CD1c-positive myeloid dendritic cell (primary cell): ENCODE results near the gene TRAPPC4.
"Not testable (repeated sequence)": the region's sequence is repeated elsewhere in the genome, so short reads cannot be mapped to it uniquely, and the experiment has no call there.

Experiments
- DNase-seq: peaks from one replicate; pipeline ENCODE4 v3.0.0-alpha.2; 2016; ENCODE audit errors: extremely low spot score

Gene TRAPPC4

GRCh38 chr11:119018074-119018938 lies at the start of gene TRAPPC4, which contains the start of gene RPS25:
TSS of gene TRAPPC4 (plus strand) at chr11:119018766. CDS start at chr11:119018796, 30 bp downstream.
TSS of gene RPS25 (minus strand) at chr11:119018343. CDS start at chr11:119018284, 59 bp downstream.
- DNase-seq: peak; percentile 98

- DNase-seq: not testable (repeated sequence)
Measured at GRCh38 chr11:118969508-118969907, 49.1 kb upstream of the TRAPPC4 start.

- DNase-seq: no peak
Measured at GRCh38 chr11:118971646-118972045, 46.9 kb upstream of the TRAPPC4 start, which contains the start of gene FOXR1. TSS of gene FOXR1 (plus strand) at chr11:118971761. CDS start at chr11:118971932, 171 bp downstream.

GRCh38 chr11:118973985-118974384 lies 44.6 kb upstream of the TRAPPC4 start:
- no peak for DNase-seq

- DNase-seq: no peak
Measured at GRCh38 chr11:118975771-118976709, 42.5 kb upstream of the TRAPPC4 start.

GRCh38 chr11:118979434-118979833 lies 39.1 kb upstream of the TRAPPC4 start:
- DNase-seq: peak; percentile 29

GRCh38 chr11:118980191-118980881 lies 38.2 kb upstream of the TRAPPC4 start:
- peak; percentile 51 for DNase-seq

- DNase-seq: not testable (repeated sequence)
Measured at GRCh38 chr11:118984337-118984736, 34.2 kb upstream of the TRAPPC4 start.

- no peak for DNase-seq
Measured at GRCh38 chr11:118984825-118985224, 33.7 kb upstream of the TRAPPC4 start.

GRCh38 chr11:118988280-118988679 lies 30.3 kb upstream of the TRAPPC4 start:
- DNase-seq: no peak

- not testable (repeated sequence) for DNase-seq
Measured at GRCh38 chr11:118991486-118992038, 27.0 kb upstream of the TRAPPC4 start.

GRCh38 chr11:118996926-118997626 lies 21.5 kb upstream of the TRAPPC4 start:
- peak; percentile 67 for DNase-seq

- DNase-seq: peak; percentile 98
Measured at GRCh38 chr11:118997627-118998387, 20.8 kb upstream of the TRAPPC4 start, which contains the start of gene CENATAC. TSS of gene CENATAC (plus strand) at chr11:118998138. CDS start at chr11:118998198, 60 bp downstream.

GRCh38 chr11:118998388-118998717 lies 20.2 kb upstream of the TRAPPC4 start:
- no peak for DNase-seq

- DNase-seq: no peak
Measured at GRCh38 chr11:118998822-118999221, 19.7 kb upstream of the TRAPPC4 start.

GRCh38 chr11:119000906-119001305 lies 17.7 kb upstream of the TRAPPC4 start:
- no peak for DNase-seq

GRCh38 chr11:119006656-119007055 lies 11.9 kb upstream of the TRAPPC4 start:
- DNase-seq: no peak

GRCh38 chr11:119011476-119012053 lies 7.0 kb upstream of the TRAPPC4 start:
- no peak for DNase-seq

- DNase-seq: no peak
Measured at GRCh38 chr11:119012629-119013170, 5.9 kb upstream of the TRAPPC4 start.
